HL-60/S4 treated with phorbol 12-myristate 13-acetate at 8.2 ng/mL for 4 days and 3 days (cell line): ENCODE results near the gene JMJD6.
"Not testable (repeated sequence)": the region's sequence is repeated elsewhere in the genome, so short reads cannot be mapped to it uniquely, and the experiment has no call there.

Experiments used
- in situ Hi-C: fragments of 300-500 bp; cut with MboI; formaldehyde crosslinking; loops from 2 replicates; pipeline ENCODE4 v1.15.0; 2022; ENCODE audit warnings: low sequenced_read_pairs

Gene JMJD6

DNA sequence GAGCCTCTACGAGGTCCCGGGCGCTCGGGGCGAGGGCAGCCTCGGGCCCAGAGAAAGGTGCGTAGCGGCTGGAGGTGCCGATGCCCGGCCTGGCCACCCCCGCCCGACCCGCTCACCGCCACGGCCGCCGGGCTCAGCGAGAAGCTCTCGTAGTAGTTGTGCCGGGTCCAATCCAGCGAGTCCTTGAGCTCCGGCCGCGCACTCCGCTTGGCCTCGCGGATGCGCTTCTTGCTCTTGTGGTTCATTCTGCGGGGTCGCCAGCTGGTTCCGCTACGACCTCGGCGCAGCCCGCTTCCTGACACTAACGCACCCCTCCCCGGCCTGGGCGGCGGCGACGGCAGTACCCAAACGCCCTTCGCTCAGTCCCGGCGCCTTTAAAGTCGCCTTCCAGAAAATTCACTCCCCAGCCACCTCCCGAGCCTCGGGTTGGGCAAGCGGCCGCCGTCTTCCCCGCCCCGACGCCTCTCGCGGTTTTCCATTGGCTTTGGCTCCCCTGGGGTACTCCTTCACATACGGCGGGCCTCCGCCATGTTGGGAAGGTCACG, at the start of gene JMJD6:
TSS of gene JMJD6 (minus strand) at position 376 of the 545 bp plus-strand sequence. CDS start at position 245, 131 bp downstream.
- in situ Hi-C loops: no loop called here

- in situ Hi-C loops: no loop called here
Measured at GRCh38 chr17:76775021-76775600, 48.7 kb upstream of the JMJD6 start.

DNA sequence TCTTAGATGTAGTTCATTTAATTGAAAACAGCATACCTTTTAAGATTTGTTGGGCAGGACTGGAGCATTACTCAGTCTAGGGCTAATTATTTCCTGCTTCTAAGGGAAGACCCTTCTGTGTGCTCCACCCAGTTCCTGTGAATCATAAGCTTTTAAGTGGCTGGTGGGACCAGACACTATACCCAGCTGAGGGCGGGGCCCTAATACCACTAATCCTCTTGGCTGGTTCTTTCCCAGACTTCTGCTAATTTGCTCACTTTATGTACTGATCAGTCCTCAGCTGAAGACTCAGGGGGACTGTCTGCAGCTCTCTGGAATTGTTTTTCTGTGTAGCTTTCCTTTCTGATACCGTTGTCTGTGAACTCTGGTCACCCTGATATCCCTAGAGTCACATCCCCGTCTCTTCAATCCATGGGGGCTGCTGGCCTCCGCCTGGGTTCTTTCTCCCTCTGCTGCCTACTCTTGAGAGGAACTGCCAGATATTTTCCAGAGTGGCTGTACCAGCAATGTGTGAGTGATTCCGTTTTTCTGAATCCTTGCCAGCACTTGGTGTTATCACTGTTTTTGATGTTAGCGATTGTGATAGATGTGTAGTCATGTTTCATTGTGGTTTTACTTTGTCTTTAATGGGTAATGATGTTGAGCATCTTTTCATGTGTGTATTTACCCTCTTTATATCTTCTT, 46.6 kb upstream of the JMJD6 start:
- in situ Hi-C loops: no loop called here

- in situ Hi-C loops: no loop called here
Measured at GRCh38 chr17:76758570-76758969, 32.2 kb upstream of the JMJD6 start.

DNA sequence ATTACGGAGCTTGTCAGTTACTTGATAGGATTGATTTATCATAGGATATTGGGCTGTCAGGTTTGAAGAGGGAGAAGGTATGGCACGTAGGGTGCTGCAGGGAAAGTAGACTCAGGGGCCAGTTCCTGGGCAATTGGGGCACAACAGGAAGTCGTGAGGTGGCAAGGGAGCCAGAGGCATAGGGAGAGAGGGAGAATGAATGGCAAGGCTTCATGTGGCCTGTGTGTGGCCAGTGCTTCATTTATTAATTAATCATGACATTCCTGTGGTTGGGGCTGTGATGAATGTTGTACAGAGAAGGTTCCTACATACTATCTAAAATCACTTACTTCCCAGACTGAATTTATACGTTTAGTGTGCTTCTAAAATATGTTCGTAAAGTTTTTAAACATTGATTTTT, 30.9 kb upstream of the JMJD6 start:
- in situ Hi-C loops: no loop called here

DNA sequence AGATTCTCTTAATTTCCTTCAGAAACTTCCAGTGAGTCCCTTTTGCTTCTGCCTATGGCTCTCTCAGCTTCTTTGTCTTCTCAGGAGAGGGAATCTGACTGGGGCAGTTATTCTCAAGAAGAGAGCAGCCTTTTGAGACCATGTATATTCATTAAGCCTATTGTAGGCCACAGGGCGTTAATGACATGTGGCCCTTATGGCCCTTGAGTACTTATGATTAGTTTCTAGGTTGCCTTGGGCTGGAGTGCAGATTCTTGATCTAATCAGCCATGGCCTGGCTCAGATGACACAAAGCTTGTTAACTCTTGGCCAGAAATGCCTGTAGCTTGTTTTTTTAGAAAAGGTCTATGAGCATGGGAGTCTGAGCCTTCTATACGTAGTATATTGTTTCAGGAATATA, 28.9 kb upstream of the JMJD6 start:
- in situ Hi-C loops: no loop called here

DNA sequence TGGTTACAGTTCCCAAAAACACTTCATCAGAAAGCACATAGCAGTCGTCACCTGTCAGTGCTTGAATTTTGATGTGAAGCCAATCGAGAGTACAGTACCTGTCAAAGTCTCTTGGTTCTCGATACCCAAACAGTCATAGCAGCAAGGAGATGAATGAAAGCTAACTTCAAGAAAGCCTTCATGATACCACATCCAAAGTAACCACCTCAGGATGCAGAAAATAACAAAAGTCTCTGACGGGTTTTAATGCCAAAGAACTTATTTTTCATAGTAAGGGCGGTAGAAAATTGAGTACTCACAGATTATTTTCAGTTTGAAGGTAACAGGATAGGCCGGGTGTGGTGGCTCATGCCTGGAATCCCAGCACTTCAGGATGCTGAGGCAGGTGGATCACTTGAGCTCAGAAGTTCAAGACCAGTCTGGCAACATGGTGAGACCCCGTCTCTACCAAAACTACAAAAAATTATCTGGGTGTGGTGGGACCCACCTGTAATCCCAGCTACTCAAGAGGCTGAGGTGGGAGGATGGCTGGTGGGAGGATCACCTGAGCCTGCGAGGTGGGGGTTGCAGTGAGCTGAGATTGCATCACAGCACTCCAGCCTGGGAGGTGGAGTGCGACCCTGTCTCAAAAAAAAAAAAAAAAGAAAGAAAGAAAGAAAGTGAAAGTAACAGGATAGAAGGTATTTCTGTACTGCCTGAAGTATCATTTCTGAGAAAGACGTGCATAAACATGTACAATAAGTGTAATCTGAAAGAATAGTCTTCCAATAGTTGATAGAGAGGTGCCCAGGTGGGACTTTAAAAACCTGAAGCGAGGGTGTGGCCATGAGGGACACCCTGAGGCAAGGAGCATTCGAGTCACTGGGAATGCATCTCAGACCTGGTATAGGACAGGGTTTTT, 26.9 kb upstream of the JMJD6 start:
- in situ Hi-C loops: no loop called here

DNA sequence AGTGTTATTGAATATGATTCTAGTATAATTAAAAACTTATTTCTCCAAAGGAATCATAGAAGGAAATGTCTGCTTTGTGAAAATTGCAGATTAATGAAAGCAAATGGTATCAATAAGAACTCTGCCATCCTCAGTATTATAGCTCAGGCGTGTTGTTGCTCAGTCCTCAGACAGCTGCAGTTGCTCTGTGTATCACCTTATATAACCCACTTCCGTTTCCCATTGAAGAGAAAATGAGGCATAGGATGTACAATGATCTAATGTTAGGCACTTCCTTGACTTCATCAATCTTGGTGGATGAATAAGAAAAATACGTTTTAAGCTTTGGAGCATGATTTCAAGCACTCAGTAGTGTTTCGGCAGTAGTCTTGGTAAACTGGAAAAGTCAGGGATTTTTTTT, 25.6 kb upstream of the JMJD6 start:
- in situ Hi-C loops: no loop called here

DNA sequence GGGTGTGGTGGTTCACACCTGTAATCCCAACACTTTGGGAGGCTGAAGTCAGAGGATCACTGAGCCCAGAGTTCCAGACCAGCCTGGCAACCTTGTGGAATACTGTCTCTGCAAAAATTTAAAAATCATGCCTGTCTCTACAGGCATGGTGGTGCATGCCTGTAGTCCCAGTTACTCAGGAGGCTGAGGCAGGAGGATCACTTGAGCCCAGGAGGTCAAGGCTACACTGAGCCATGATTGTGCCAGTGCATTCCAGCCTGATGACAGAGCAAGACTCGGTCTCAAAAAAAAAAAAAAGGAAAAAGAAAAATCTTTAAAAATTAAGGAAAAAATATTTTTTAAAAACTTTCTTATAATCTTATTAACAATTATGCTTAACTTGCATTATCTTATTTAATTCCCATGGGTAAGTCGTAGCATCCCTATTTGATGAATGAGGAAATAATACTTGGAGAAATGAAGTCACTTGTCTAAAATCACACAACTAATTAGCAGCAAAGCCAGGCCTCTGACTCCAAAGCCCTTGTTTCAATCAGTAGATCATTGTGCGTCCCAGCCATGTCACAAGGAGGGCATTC, 25.1 kb upstream of the JMJD6 start:
- in situ Hi-C loops: no loop called here

DNA sequence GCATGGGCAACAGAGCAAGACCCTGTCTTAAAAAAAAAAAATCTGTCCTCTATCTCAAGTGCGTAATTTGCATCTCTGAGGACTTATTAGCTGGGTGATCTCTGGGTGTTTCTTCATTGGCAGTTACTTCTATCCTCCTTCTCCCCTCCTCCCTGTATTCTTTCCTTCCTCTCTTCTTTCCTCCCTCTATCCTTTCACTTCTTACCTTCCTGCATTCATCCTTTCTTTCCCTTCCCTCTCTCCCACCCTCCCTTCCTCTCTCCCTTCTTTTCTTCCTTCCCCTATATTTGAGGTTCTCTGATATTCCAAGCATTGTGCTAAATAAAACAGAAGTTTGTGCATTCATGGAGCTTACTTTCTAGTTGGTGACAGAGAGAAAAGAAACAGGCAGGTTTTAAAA, 22.3 kb upstream of the JMJD6 start:
- in situ Hi-C loops: no loop called here

DNA sequence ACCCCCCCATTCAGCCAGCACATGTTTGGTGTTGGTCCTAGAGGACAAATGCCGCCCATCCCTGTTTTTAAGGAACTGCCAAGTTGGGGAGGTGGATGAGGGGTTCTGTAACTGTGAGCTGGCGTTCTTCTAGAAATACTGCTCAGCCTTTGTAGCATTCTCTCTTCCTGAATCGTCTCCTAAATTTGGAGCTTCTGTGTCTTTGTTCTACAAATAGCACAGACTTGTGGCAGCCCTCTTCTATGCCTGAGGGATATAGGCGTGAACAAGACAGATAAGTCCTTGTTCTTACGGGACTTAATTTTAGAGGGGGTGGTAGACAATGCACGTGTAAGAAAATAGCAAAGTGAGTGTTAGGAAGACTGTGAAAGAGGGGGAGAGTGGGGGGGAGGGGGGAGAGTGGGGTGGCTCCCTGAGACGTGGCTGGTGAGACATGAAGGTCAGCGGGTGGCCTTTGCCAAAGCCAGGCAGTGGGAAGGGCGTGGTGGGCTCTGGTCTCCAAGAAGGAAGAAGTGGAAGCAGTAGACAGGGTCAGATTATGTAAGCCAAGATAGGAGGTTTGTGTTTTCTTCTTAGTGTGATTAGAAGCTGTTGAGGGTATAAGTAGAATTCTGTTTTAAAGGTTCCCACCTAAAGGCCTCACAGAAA, 21.4 kb upstream of the JMJD6 start:
- in situ Hi-C loops: no loop called here

DNA sequence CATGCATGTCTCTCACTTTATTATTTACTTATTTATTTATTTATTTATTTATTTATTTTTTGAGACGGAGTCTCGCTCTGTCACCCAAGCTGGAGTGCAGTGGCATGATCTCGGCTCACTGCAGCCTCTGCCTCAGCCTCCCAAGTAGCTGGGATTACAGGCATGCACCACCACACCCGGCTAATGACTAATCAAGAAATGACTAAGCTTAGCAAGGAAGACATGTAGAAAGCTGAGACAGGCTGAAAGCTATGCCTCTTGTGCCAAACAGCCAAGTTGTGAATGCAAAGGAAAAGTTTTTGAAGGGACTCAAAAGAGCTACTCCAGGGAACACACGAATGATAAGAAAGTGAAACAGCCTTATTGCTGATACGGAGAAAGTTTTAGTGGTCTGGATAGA, 19.4 kb upstream of the JMJD6 start:
- in situ Hi-C loops: not testable (repeated sequence)

DNA sequence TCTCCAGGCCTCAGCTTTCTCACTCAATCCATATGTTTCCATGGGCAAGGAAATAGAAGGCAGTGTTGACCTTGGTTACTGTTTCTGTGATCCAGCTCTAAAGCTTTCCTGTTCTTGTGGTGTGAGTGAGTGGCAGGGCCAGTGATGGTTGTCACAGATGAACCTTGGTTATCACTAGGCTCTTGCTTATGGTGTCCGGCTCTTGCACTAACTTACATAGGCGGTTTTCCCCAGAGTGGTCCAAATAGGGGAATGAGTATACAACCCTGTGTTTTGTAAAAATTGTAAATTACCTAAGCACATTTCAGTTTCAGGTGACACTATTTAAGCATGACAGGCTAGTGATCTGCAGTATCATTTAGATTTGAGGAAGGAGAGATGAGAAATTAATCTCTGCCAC, 18.3 kb upstream of the JMJD6 start:
- in situ Hi-C loops: no loop called here

- in situ Hi-C loops: no loop called here
Measured at GRCh38 chr17:76742958-76743357, 16.6 kb upstream of the JMJD6 start.

DNA sequence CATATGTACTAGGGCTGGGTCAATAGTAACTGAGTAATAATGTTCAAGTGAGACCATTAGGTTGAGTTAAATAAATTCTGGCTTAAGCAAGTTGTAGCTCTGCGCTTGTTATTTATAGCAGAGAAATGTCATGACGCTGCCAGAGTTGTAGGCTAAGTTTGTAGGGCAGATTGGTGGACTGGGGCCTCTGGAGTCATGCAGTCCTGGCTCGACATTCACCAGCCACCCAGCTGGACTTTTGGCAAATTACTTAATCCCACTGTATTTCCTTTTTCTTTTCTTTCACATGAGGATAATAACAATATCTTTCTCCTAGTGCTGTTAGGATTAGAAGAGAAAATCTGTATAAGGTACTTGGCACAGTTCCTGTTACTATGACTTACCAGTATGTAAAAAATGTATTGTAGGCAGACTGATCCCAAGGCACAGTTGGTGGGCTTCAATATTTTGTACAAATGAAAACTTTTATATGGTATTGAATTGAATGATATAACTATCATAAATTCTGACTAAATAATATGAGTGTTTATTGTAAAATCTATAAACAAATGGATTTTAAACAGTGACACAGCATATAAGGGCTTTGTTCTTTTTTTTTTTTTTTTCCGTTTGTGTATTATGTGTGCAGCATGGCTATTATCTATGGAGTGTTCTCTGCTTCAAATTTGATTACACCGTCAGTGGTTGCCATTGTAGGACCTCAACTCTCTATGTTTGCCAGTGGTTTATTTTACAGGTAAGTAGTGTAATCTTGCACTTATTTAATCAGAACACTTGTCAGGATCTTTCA, 14.1 kb upstream of the JMJD6 start:
- in situ Hi-C loops: no loop called here

DNA sequence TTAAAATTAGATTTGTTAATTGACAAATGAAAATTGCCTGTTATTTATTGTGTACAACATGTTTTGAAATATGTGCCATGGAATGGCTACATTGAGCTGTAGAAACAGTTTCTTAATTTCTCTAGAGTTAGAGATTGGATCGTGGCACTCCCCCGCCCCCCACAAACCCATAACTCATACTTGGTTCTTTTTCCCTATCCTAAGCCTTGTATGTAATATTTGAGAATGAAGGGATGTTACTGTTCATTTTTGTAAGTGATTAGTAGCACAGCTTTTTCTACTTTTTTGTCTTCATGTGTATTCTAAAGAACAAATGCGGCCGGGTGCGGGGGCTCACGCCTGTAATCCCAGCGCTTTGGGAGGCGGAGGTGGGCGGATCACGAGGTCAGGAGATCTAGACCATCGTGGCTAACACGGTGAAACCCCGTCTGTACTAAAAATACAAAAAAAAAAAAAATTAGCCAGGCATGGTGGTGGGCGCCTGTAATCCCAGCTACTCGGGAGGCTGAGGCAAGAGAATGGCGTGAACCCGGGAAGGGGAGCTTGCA, 13.2 kb upstream of the JMJD6 start:
- in situ Hi-C loops: not testable (repeated sequence)

GRCh38 chr17:76738468-76738850, 12.1 kb upstream of the JMJD6 start:
- in situ Hi-C loops: no loop called here

GRCh38 chr17:76737676-76738467, 11.5 kb upstream of the JMJD6 start, which contains the start of gene MFSD11:
Gene MFSD11, plus strand, starts transcription at chr17:76738119. Its CDS starts 234 bp downstream, at chr17:76738353.
- in situ Hi-C loops: no loop called here
